K562 (cell line): ENCODE measurements around the gene HIP1R. TPM values are rescaled to one million over a fixed set of nuclear protein-coding genes. Genes with fewer than 3 reads are reported as not detected.
A peak's percentile ranks its signal among the peaks of the same experiment; 100 is the strongest.

Experiments
- BCL6 ChIP-seq: fragments of 250-450 bp; sonication (Bioruptor Pico); IDR thresholded peaks from 2 replicates; pipeline ENCODE4 v1.4.0; 2020
- CBFA2T3 ChIP-seq: fragments of 450-650 bp; IDR thresholded peaks from 2 replicates; pipeline ENCODE4 v1.6.1; 2017
- CEBPB ChIP-seq: fragments of 450-650 bp; IDR thresholded peaks from 2 replicates; pipeline ENCODE4 v1.6.1; 2016; ENCODE audit warnings: missing genetic modification characterization, missing compliant biosample characterization
- CHAMP1 ChIP-seq: fragments of 450-650 bp; IDR thresholded peaks from 2 replicates; pipeline ENCODE4 v1.6.1; 2016; ENCODE audit warnings: mild to moderate bottlenecking
- ETV1 ChIP-seq: fragments of 450-650 bp; conservative IDR thresholded peaks from 2 replicates; pipeline ENCODE4 v1.6.1; 2016; ENCODE audit warnings: missing genetic modification characterization, control low read depth, low read depth, missing compliant biosample characterization
- GTF2F1 ChIP-seq: IDR thresholded peaks from 2 replicates; pipeline ENCODE4 v1.6.1; 2011; ENCODE audit warnings: low read depth, low read length, improper control_type of control experiment
- JUND ChIP-seq, 2 experiments: IDR thresholded peaks; 2 replicates in 1 of 2; 3 replicates in 1 of 2; pipeline ENCODE4 v1.6.1; 2011; ENCODE audit warnings: borderline replicate concordance in 2 of 2, low read depth in 2 of 2, low read length in 2 of 2, improper control_type of control experiment in 1 of 2, missing biosample characterization in 1 of 2, missing genetic modification characterization in 1 of 2, missing genetic modification reagents in 1 of 2
- SMARCA5 ChIP-seq: fragments of 450-650 bp; IDR thresholded peaks from 2 replicates; pipeline ENCODE4 v1.6.1; 2016
- SMARCE1 ChIP-seq: fragments of 450-650 bp; IDR thresholded peaks from 2 replicates; pipeline ENCODE4 v1.7.1; 2016; ENCODE audit warnings: mild to moderate bottlenecking
- SPI1 ChIP-seq: IDR thresholded peaks from 2 replicates; pipeline ENCODE4 v1.6.1; 2011; ENCODE audit warnings: low read depth, low read length, control low read depth, borderline replicate concordance
- SRSF3 ChIP-seq: fragments of 200-400 bp; formaldehyde crosslinking; IDR thresholded peaks from 2 replicates; pipeline ENCODE4 v1.6.1; 2016; ENCODE audit warnings: mild to moderate bottlenecking, low read length, moderate library complexity; ENCODE audit not compliant: insufficient read depth
- TCF3 ChIP-seq: sonication (generic); formaldehyde crosslinking; IDR thresholded peaks from 2 replicates; pipeline ENCODE4 v1.4.0; 2020; ENCODE audit warnings: mild to moderate bottlenecking, missing genetic modification reagents
- TEAD4 ChIP-seq, 2 experiments: sonication (generic) in 1 of 2; formaldehyde crosslinking in 1 of 2; IDR thresholded peaks; 2 replicates each; pipeline versions ENCODE4 v1.6.1 to v1.8.0; 2012 to 2022; ENCODE audit warnings: borderline replicate concordance in 1 of 2, inconsistent platforms in 1 of 2, low read length in 1 of 2, mild to moderate bottlenecking in 1 of 2, missing genetic modification reagents in 1 of 2
- TRIM24 ChIP-seq, 2 experiments: fragments of 450-650 bp; IDR thresholded peaks; 2 replicates each; pipeline ENCODE4 v1.6.1; 2016
- ZNF764 ChIP-seq: fragments of 250-450 bp; sonication (Bioruptor Pico); IDR thresholded peaks from 2 replicates; pipeline ENCODE4 v1.4.0; 2020; ENCODE audit warnings: low read depth, mild to moderate bottlenecking, moderate library complexity
- ZNF778 ChIP-seq: fragments of 450-650 bp; formaldehyde crosslinking; IDR thresholded peaks from 2 replicates; pipeline ENCODE4 v1.4.0; 2020; ENCODE audit warnings: mild to moderate bottlenecking, moderate library complexity
- polyA plus RNA-seq, 8 experiments: library from polyadenylated mRNA; depleted of rRNA in 4 of 8; stranded (reverse) in 5 of 8; unstranded in 3 of 8; fragments of >200 nt; fragmentation: Nextera tagmentation in 2 of 8; fragmentation: Illumina TruSeq in 1 of 8; extraction: Ambion mirVana in 2 of 8; extraction: Trizol in 1 of 8; gene quantifications; 2 replicates each; pipeline versions ENCODE4 v1.2.1 to v1.2.3, GENCODE V29; 2011 to 2014; ENCODE audit warnings: inconsistent platforms in 1 of 8, missing spikeins in 1 of 8
- total RNA-seq, 7 experiments: library from RNA; depleted of rRNA in 6 of 7; stranded (reverse); fragments of >200 nt in 6 of 7; fragmentation: Illumina TruSeq in 2 of 7; extraction: Trizol in 2 of 7; gene quantifications; 2 replicates each; pipeline versions ENCODE4 v1.2.1 to v1.2.3, GENCODE V29; 2011 to 2021; ENCODE audit warnings: low replicate concordance in 1 of 7
- TF ChIP-seq, protein P1 (sequence below): fragments of 450-650 bp; IDR thresholded peaks from 2 replicates; pipeline ENCODE4 v1.7.0; 2016; ENCODE audit warnings: borderline replicate concordance
- TF ChIP-seq, protein P2 (sequence below): sonication (generic); formaldehyde crosslinking; IDR thresholded peaks from 2 replicates; pipeline ENCODE4 v1.8.0; 2022; ENCODE audit warnings: mild to moderate bottlenecking, missing genetic modification reagents
- TF ChIP-seq, protein P3 (sequence below): sonication (generic); formaldehyde crosslinking; IDR thresholded peaks from 2 replicates; pipeline ENCODE4 v1.8.1; 2023; ENCODE audit warnings: mild to moderate bottlenecking, missing genetic modification reagents
- TF ChIP-seq, protein P4 (sequence below): fragments of 450-650 bp; formaldehyde crosslinking; IDR thresholded peaks from 2 replicates; pipeline ENCODE4 v1.4.0; 2022; ENCODE audit warnings: mild to moderate bottlenecking, moderate library complexity

HIP1R gene
- total and polyA plus RNA-seq, 9 of the 15 experiments (the other 6 are each of a cell fraction or from before 2014, with no cell fraction given): 0.15 to 31.0 (median 14.2) TPM

GRCh38 chr12:122888232-122888752 is 53.0 kb downstream of the HIP1R start (continued):
- TF ChIP-seq, protein P1, sequence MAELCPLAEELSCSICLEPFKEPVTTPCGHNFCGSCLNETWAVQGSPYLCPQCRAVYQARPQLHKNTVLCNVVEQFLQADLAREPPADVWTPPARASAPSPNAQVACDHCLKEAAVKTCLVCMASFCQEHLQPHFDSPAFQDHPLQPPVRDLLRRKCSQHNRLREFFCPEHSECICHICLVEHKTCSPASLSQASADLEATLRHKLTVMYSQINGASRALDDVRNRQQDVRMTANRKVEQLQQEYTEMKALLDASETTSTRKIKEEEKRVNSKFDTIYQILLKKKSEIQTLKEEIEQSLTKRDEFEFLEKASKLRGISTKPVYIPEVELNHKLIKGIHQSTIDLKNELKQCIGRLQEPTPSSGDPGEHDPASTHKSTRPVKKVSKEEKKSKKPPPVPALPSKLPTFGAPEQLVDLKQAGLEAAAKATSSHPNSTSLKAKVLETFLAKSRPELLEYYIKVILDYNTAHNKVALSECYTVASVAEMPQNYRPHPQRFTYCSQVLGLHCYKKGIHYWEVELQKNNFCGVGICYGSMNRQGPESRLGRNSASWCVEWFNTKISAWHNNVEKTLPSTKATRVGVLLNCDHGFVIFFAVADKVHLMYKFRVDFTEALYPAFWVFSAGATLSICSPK: no peak
- TF ChIP-seq SPI1 (peak; percentile 69; the same call in 1 of the 2 replicates), CHAMP1 (no peak), JUND (IDR thresholded peaks at IDR 0.05; ENCODE audit: borderline replicate concordance, low read depth, low read length) (no peak), JUND (tag; IDR thresholded peaks at IDR 0.05; ENCODE audit: borderline replicate concordance, low read depth, low read length) (peak; percentile 12; the same call in 1 of the 3 replicates), SRSF3 (no peak), TEAD4 (IDR thresholded peaks at IDR 0.05; ENCODE audit: low read length) (peak; percentile 65), TEAD4 (CRISPR knock-in tag; IDR thresholded peaks at IDR 0.05; ENCODE audit: borderline replicate concordance) (no peak), CEBPB (tag) (peak; percentile 70), BCL6 (CRISPR knock-in tag) (no peak), CBFA2T3 (peak; percentile 42), SMARCA5 (no peak), ZNF764 (CRISPR knock-in tag) (0 out of 2 replicates have a peak, but pooled peaks have one; percentile 39), ZNF778 (no peak), GTF2F1 (no peak), TRIM24 (IDR thresholded peaks at IDR 0.05) (no peak), ETV1 (tag) (peak; percentile 62), TCF3 (CRISPR knock-in tag) (peak; percentile 20; the same call in 1 of the 2 replicates), SMARCE1 (peak; percentile 49; the same call in 1 of the 2 replicates)
- TF ChIP-seq, protein P2, sequence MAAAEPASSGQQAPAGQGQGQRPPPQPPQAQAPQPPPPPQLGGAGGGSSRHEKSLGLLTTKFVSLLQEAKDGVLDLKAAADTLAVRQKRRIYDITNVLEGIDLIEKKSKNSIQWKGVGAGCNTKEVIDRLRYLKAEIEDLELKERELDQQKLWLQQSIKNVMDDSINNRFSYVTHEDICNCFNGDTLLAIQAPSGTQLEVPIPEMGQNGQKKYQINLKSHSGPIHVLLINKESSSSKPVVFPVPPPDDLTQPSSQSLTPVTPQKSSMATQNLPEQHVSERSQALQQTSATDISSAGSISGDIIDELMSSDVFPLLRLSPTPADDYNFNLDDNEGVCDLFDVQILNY: no peak
- TF ChIP-seq, protein P3, sequence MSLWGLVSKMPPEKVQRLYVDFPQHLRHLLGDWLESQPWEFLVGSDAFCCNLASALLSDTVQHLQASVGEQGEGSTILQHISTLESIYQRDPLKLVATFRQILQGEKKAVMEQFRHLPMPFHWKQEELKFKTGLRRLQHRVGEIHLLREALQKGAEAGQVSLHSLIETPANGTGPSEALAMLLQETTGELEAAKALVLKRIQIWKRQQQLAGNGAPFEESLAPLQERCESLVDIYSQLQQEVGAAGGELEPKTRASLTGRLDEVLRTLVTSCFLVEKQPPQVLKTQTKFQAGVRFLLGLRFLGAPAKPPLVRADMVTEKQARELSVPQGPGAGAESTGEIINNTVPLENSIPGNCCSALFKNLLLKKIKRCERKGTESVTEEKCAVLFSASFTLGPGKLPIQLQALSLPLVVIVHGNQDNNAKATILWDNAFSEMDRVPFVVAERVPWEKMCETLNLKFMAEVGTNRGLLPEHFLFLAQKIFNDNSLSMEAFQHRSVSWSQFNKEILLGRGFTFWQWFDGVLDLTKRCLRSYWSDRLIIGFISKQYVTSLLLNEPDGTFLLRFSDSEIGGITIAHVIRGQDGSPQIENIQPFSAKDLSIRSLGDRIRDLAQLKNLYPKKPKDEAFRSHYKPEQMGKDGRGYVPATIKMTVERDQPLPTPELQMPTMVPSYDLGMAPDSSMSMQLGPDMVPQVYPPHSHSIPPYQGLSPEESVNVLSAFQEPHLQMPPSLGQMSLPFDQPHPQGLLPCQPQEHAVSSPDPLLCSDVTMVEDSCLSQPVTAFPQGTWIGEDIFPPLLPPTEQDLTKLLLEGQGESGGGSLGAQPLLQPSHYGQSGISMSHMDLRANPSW (CRISPR knock-in tag): no peak
- TF ChIP-seq, protein P4, sequence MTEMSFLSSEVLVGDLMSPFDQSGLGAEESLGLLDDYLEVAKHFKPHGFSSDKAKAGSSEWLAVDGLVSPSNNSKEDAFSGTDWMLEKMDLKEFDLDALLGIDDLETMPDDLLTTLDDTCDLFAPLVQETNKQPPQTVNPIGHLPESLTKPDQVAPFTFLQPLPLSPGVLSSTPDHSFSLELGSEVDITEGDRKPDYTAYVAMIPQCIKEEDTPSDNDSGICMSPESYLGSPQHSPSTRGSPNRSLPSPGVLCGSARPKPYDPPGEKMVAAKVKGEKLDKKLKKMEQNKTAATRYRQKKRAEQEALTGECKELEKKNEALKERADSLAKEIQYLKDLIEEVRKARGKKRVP: 0 out of 2 replicates have a peak, but pooled peaks have one; percentile 34
